Loucy (cell line): Measurements from ENCODE around the gene RNF145.

Source experiments
- H2AFZ ChIP-seq: fragments of 200-600 bp; sonication (generic); 2 replicates; pipeline ENCODE4 v1.6.0; 2016; ENCODE audit warnings: antibody characterized with exemption, mild to moderate bottlenecking, low read length, moderate library complexity
- H3F3A ChIP-seq: fragments of 200-600 bp; 2 replicates; pipeline ENCODE4 v1.6.0; 2016; ENCODE audit warnings: antibody characterized with exemption, low read depth, mild to moderate bottlenecking
- H3K27me3 ChIP-seq: fragments of 200-600 bp; sonication (generic); 2 replicates; pipeline ENCODE4 v1.6.1; 2014; ENCODE audit warnings: low read length, mild to moderate bottlenecking; ENCODE audit not compliant: insufficient read depth, poor library complexity, severe bottlenecking
- H3K36me3 ChIP-seq: fragments of 200-600 bp; sonication (generic); 2 replicates; pipeline ENCODE4 v1.6.1; 2016; ENCODE audit warnings: low read length; ENCODE audit not compliant: insufficient read depth
- H3K4me1 ChIP-seq: fragments of 200-600 bp; sonication (generic); 2 replicates; pipeline ENCODE4 v1.5.1; 2014; ENCODE audit warnings: low read length, mild to moderate bottlenecking; ENCODE audit not compliant: insufficient read depth, poor library complexity, severe bottlenecking
- H3K4me2 ChIP-seq: fragments of 200-600 bp; sonication (generic); 2 replicates; pipeline ENCODE4 v1.6.0; 2014; ENCODE audit warnings: antibody characterized with exemption, low read length, low read depth, mild to moderate bottlenecking; ENCODE audit not compliant: poor library complexity, severe bottlenecking
- H3K4me3 ChIP-seq: fragments of 200-600 bp; sonication (generic); 2 replicates; pipeline ENCODE4 v1.5.1; 2014; ENCODE audit warnings: low read length, mild to moderate bottlenecking, mixed read lengths; ENCODE audit not compliant: poor library complexity, severe bottlenecking
- H3K79me2 ChIP-seq: fragments of 200-600 bp; sonication (generic); 2 replicates; pipeline ENCODE4 v1.6.1; 2014; ENCODE audit warnings: low read length; ENCODE audit not compliant: insufficient read depth
- H3K9ac ChIP-seq: fragments of 200-600 bp; sonication (generic); 2 replicates; pipeline ENCODE4 v1.6.0; 2014; ENCODE audit warnings: mild to moderate bottlenecking, low read depth, low read length, moderate library complexity; ENCODE audit not compliant: poor library complexity, severe bottlenecking
- H3K9me2 ChIP-seq: fragments of 200-600 bp; sonication (generic); replicated peaks from 2 replicates; pipeline ENCODE4 v1.6.1; 2016; ENCODE audit warnings: low read depth, low read length, mixed read lengths
- H3K9me3 ChIP-seq: fragments of 200-600 bp; sonication (generic); 2 replicates; pipeline ENCODE4 v1.6.1; 2014; ENCODE audit warnings: mild to moderate bottlenecking, antibody characterized with exemption, low read length, low read depth; ENCODE audit not compliant: insufficient read depth
- H4K20me1 ChIP-seq: fragments of 200-600 bp; sonication (generic); 2 replicates; pipeline ENCODE4 v1.6.0; 2014; ENCODE audit warnings: antibody characterized with exemption, low read length, mild to moderate bottlenecking; ENCODE audit not compliant: insufficient read depth, poor library complexity, severe bottlenecking
- CTCF ChIP-seq: fragments of 200-600 bp; sonication (generic); conservative IDR thresholded peaks from 2 replicates; pipeline ENCODE4 v1.5.1; 2014; ENCODE audit warnings: mild to moderate bottlenecking, antibody characterized with exemption, low read length
- EZH2phosphoT487 ChIP-seq: fragments of 200-600 bp; IDR thresholded peaks from 2 replicates; pipeline ENCODE4 v1.6.1; 2018; ENCODE audit warnings: antibody characterized with exemption, mild to moderate bottlenecking, moderate library complexity, borderline replicate concordance

The RNF145 gene

DNA sequence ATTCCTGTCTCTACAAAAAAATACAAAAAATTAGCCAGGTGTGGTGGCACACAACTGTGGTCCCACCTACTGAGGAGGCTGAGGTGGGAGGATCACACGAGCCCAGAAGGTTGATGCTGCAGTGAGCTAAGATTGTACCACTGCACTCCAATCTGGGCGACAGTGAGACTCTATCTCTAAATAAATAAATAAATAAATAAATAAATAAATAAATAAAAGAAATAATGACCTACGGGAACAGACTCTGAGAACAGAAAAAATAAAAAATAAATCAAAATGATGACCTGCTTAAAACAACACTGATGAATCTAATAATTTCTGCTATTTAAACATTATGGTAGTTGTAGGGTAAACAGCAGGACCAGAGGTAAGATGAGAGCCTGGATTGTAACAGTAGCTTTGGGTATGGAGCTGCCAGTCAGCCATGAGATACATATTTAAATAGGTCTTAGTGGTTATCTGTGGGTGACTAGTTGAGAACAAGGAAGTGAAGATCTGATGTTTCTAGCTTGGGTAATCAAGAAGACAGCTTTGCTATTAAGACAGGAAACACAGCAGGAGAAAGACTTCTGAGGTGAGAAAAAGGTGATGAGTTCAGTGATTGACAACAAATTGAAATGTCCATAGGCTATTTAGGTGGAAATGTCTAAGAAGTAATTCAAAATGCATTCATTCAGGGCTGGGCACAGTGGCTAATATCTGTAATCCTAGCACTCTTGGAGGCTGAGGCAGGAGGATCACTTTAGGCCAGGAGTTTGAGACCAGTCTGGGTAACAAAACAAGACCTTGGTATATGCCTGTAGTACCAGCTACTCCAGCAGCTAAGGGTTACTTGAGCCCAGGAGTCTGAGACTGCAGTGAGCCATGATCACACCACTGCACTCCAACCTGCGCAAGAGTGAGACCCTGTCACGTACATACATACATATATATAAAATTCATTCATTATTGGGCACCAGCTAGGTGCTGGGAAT, 11.0 kb downstream of the RNF145 start:
- Histone ChIP-seq H3K27me3 (no peaks in the 10 kb centered on the region), H3K79me2 (peaks cover 64% of the 10 kb centered on the region; the same call in 1 of the 2 replicates), H3F3A (no peaks in the 10 kb centered on the region), H3K36me3 (peaks cover 11% of the 10 kb centered on the region; the same call in 1 of the 2 replicates), H3K9me2 (no peaks in the 10 kb centered on the region), H2AFZ (no peak overlapping the region), H3K4me3 (no peak overlapping the region), H3K9me3 (no peaks in the 10 kb centered on the region), H4K20me1 (peaks cover 14% of the 10 kb centered on the region), H3K9ac (no peak overlapping the region), H3K4me1 (peaks cover 16% of the 10 kb centered on the region), H3K4me2 (no peak overlapping the region)
- TF ChIP-seq EZH2phosphoT487 (no peak), CTCF (no peak)

DNA sequence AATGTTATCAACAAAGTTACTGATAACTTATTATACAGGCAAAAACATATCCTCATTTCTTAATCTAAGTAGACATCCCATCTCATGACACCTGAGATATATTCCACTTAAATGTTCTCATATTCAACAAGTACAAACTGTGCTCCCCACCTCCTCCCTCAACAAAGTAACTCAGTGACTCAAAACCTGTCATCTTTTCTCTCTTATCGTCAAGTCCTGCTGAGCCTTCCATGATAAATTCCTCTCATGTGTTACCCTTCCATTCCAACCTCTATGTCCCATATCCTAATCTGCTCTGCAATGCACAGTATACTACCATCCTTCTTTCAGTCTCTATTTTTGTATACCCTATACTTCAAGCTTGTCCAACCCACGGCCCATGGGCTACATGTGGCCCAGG, 13.6 kb downstream of the RNF145 start:
- no peaks in the 10 kb centered on the region for H3K9me2 ChIP-seq
- peaks cover 45% of the 10 kb centered on the region; the same call in 1 of the 2 replicates for H3K79me2 ChIP-seq
- no peaks in the 10 kb centered on the region for H3K9me3 ChIP-seq
- no peak overlapping the region for H3K4me3 ChIP-seq
- peaks cover 11% of the 10 kb centered on the region; the same call in 1 of the 2 replicates for H3K36me3 ChIP-seq
- peaks cover 6% of the 10 kb centered on the region for H4K20me1 ChIP-seq
- H2AFZ ChIP-seq, result no peak overlapping the region
- H3K9ac ChIP-seq, result no peak overlapping the region
- no peak for TF ChIP-seq EZH2phosphoT487
- no peak for TF ChIP-seq CTCF
- peaks cover 19% of the 10 kb centered on the region for H3K4me1 ChIP-seq
- no peak overlapping the region for H3K4me2 ChIP-seq
- H3K27me3 ChIP-seq, result no peaks in the 10 kb centered on the region
- no peaks in the 10 kb centered on the region for H3F3A ChIP-seq

- H3K27me3 ChIP-seq, result no peaks in the 10 kb centered on the region
- peaks cover 21% of the 10 kb centered on the region; the same call in 1 of the 2 replicates for H3K36me3 ChIP-seq
- TF ChIP-seq EZH2phosphoT487 (no peak), CTCF (no peak)
- H3K9me3 ChIP-seq, result no peaks in the 10 kb centered on the region
- no peak overlapping the region for H3K9ac ChIP-seq
- no peak overlapping the region for H2AFZ ChIP-seq
- no peaks in the 10 kb centered on the region for H4K20me1 ChIP-seq
- no peaks in the 10 kb centered on the region for H3K9me2 ChIP-seq
- no peak overlapping the region for H3K4me2 ChIP-seq
- H3K79me2 ChIP-seq, result peaks cover 16% of the 10 kb centered on the region; the same call in 1 of the 2 replicates
- no peak overlapping the region for H3K4me3 ChIP-seq
- H3F3A ChIP-seq, result no peaks in the 10 kb centered on the region
- peaks cover 6% of the 10 kb centered on the region for H3K4me1 ChIP-seq
Measured at GRCh38 chr5:159190170-159190569, 19.2 kb downstream of the RNF145 start.
